H1 (cell line): Measurements from ENCODE around the gene RALGAPA1. TPM values are rescaled to one million over a fixed set of nuclear protein-coding genes. Genes with fewer than 3 reads are reported as not detected.

ENCODE experiments used
- CTCF ChIA-PET: fragments of 300-600 bp; sonication (Branson Sonifier 250); formaldehyde crosslinking; loops from one replicate; lab custom pipeline; 2021; ENCODE audit not compliant: partially characterized antibody; lab: Charles Lee
- POLR2A ChIA-PET: fragments of 300-600 bp; sonication (Branson Sonifier 250); formaldehyde crosslinking; loops from one replicate; lab custom pipeline; 2021; ENCODE audit warnings: inconsistent platforms; ENCODE audit not compliant: partially characterized antibody; lab: Charles Lee
- DNase-seq, 2 experiments: peaks; one replicate each; pipeline versions ENCODE4 v3.0.0 to v3.0.0-alpha.2; 2010 to 2022; ENCODE audit warnings: low spot score in 2 of 2, low read depth in 1 of 2, mixed read lengths in 1 of 2
- FAIRE-seq: peaks from 2 replicates; lab custom pipeline; 2011; peaks lifted over from hg19 to GRCh38; lab: Jason Lieb, UNC
- H2AFZ ChIP-seq: 2 replicates; pipeline ENCODE4 v1.8.1; 2012; ENCODE audit warnings: low read length, inconsistent platforms
- H2AK5ac ChIP-seq: 2 replicates; pipeline ENCODE4 v1.6.1; 2013; ENCODE audit warnings: low read depth, low read length
- H2BK120ac ChIP-seq: replicated peaks from 2 replicates; pipeline ENCODE3; 2013; ENCODE audit warnings: low read depth, low read length, inconsistent platforms
- H2BK12ac ChIP-seq: 2 replicates; pipeline ENCODE4 v1.6.1; 2013; ENCODE audit warnings: low read depth, low read length
- H2BK15ac ChIP-seq: 2 replicates; pipeline ENCODE4 v1.6.1; 2013; ENCODE audit warnings: low read length
- H2BK20ac ChIP-seq: 2 replicates; pipeline ENCODE4 v1.6.1; 2013; ENCODE audit warnings: low read length
- H2BK5ac ChIP-seq: 2 replicates; pipeline ENCODE4 v1.6.1; 2013; ENCODE audit warnings: low read depth, low read length
- H3K14ac ChIP-seq: 2 replicates; pipeline ENCODE4 v1.6.1; 2013; ENCODE audit warnings: inconsistent platforms; ENCODE audit not compliant: insufficient read length
- H3K18ac ChIP-seq: 2 replicates; pipeline ENCODE4 v1.6.1; 2013; ENCODE audit warnings: low read length; ENCODE audit errors: extremely low read depth
- H3K23ac ChIP-seq: 2 replicates; pipeline ENCODE4 v1.6.1; 2013; ENCODE audit warnings: inconsistent platforms; ENCODE audit not compliant: insufficient read length
- H3K23me2 ChIP-seq: 2 replicates; pipeline ENCODE4 v1.6.1; 2013; ENCODE audit warnings: low read depth, low read length
- H3K27ac ChIP-seq: 2 replicates; pipeline ENCODE4 v1.6.1; 2011; ENCODE audit warnings: low read depth, low read length, inconsistent platforms
- H3K27me3 ChIP-seq, 4 experiments: replicated peaks in 1 of 4; 1 replicate in 1 of 4; 2 replicates in 3 of 4; pipeline versions ENCODE4 v1.6.1 to v1.8.1; 2011 to 2013; ENCODE audit warnings: low read length in 3 of 4, mild to moderate bottlenecking in 3 of 4, inconsistent platforms in 2 of 4, mixed read lengths in 2 of 4, moderate library complexity in 1 of 4; ENCODE audit not compliant: control insufficient read depth in 3 of 4, insufficient read depth in 3 of 4; ENCODE audit errors: extremely low read depth in 1 of 4
- H3K36me3 ChIP-seq, 4 experiments: 2 replicates each; pipeline versions ENCODE4 v1.6.1 to v1.8.1; 2011 to 2013; ENCODE audit warnings: mild to moderate bottlenecking in 4 of 4, low read length in 3 of 4, moderate library complexity in 2 of 4, control low read depth in 1 of 4, inconsistent platforms in 1 of 4; ENCODE audit not compliant: insufficient read depth in 4 of 4, control insufficient read depth in 2 of 4
- H3K4ac ChIP-seq: replicated peaks from 2 replicates; pipeline ENCODE3; 2013; ENCODE audit warnings: low read length, low read depth, mixed read lengths, inconsistent platforms; ENCODE audit not compliant: insufficient read length
- H3K4me1 ChIP-seq, 4 experiments: replicated peaks in 1 of 4; 1 replicate in 1 of 4; 2 replicates in 3 of 4; pipeline versions ENCODE4 v1.6.1 to v1.8.1; 2011 to 2013; ENCODE audit warnings: low read length in 3 of 4, inconsistent platforms in 2 of 4, mixed read lengths in 1 of 4; ENCODE audit not compliant: insufficient read depth in 4 of 4, control insufficient read depth in 3 of 4
- H3K4me2 ChIP-seq, 2 experiments: 2 replicates each; pipeline versions ENCODE4 v1.6.1 to v1.8.1; 2011 to 2013; ENCODE audit warnings: low read depth in 2 of 2, low read length in 2 of 2, control low read depth in 1 of 2, inconsistent platforms in 1 of 2, mild to moderate bottlenecking in 1 of 2; ENCODE audit not compliant: insufficient read depth in 1 of 2
- H3K4me3 ChIP-seq, 4 experiments: fragments of 200-600, 300-600 bp in 1 of 4; sonication (generic), shearing (Covaris generic), sonication (Bioruptor Twin) in 1 of 4; 2 replicates each; pipeline versions ENCODE4 v1.5.1 to v1.8.1; 2011 to 2016; ENCODE audit warnings: low read length in 4 of 4, low read depth in 3 of 4, control low read depth in 2 of 4, inconsistent platforms in 2 of 4, mild to moderate bottlenecking in 2 of 4, mixed read lengths in 1 of 4, moderate library complexity in 1 of 4; ENCODE audit not compliant: insufficient read depth in 2 of 4; ENCODE audit errors: extremely low read depth in 1 of 4
- H3K56ac ChIP-seq: replicated peaks from 2 replicates; pipeline ENCODE3; 2013; ENCODE audit warnings: low read depth, mild to moderate bottlenecking, mixed read lengths, low read length, inconsistent platforms; ENCODE audit not compliant: insufficient read length
- H3K79me1 ChIP-seq: 2 replicates; pipeline ENCODE4 v1.6.1; 2013; ENCODE audit warnings: low read depth, low read length, control low read depth
- H3K79me2 ChIP-seq, 2 experiments: 2 replicates each; pipeline versions ENCODE4 v1.6.1 to v1.8.1; 2012 to 2013; ENCODE audit warnings: low read length in 2 of 2, mild to moderate bottlenecking in 2 of 2, inconsistent platforms in 1 of 2; ENCODE audit not compliant: insufficient read depth in 2 of 2, control insufficient read depth in 1 of 2
- H3K9ac ChIP-seq, 4 experiments: replicated peaks in 1 of 4; 1 replicate in 1 of 4; 2 replicates in 3 of 4; pipeline versions ENCODE4 v1.6.1 to v1.8.1; 2011 to 2013; ENCODE audit warnings: low read depth in 3 of 4, low read length in 3 of 4, control low read depth in 2 of 4, mild to moderate bottlenecking in 2 of 4, moderate library complexity in 2 of 4, inconsistent platforms in 1 of 4; ENCODE audit errors: extremely low read depth in 1 of 4
- H3K9me3 ChIP-seq, 2 experiments: 2 replicates each; pipeline versions ENCODE4 v1.6.1 to v1.8.1; 2012 to 2013; ENCODE audit warnings: mild to moderate bottlenecking in 2 of 2, moderate library complexity in 2 of 2, control low read depth in 1 of 2, inconsistent platforms in 1 of 2, low read depth in 1 of 2, low read length in 1 of 2, mixed read lengths in 1 of 2; ENCODE audit not compliant: insufficient read depth in 2 of 2
- H4K20me1 ChIP-seq, 2 experiments: replicated peaks in 1 of 2; 2 replicates each; pipeline versions ENCODE3 to v1.8.1; 2011 to 2013; ENCODE audit warnings: inconsistent platforms in 2 of 2, low read length in 2 of 2, mild to moderate bottlenecking in 1 of 2; ENCODE audit not compliant: insufficient read depth in 2 of 2, control insufficient read depth in 1 of 2
- H4K5ac ChIP-seq: 2 replicates; pipeline ENCODE4 v1.6.1; 2013; ENCODE audit warnings: low read length, low read depth, mixed read lengths, inconsistent platforms; ENCODE audit not compliant: insufficient read length
- H4K8ac ChIP-seq: 2 replicates; pipeline ENCODE4 v1.8.0; 2013; ENCODE audit warnings: mild to moderate bottlenecking, moderate library complexity, low read length, inconsistent platforms; ENCODE audit not compliant: insufficient read depth; ENCODE audit errors: extremely low read depth
- H4K91ac ChIP-seq: replicated peaks from 2 replicates; pipeline ENCODE3; 2013; ENCODE audit warnings: low read length, mixed read lengths, inconsistent platforms; ENCODE audit not compliant: insufficient read length
- CREB1 ChIP-seq: IDR thresholded peaks from 2 replicates; pipeline ENCODE4 v1.6.1; 2012; ENCODE audit warnings: inconsistent platforms
- EP300 ChIP-seq, 2 experiments: IDR thresholded peaks; 1 replicate in 1 of 2; 2 replicates in 1 of 2; pipeline ENCODE4 v1.6.1; 2011 to 2012; ENCODE audit warnings: low read depth in 2 of 2, low read length in 2 of 2, mild to moderate bottlenecking in 2 of 2, borderline replicate concordance in 1 of 2, inconsistent platforms in 1 of 2, moderate library complexity in 1 of 2
- SIRT6 ChIP-seq: IDR thresholded peaks from one replicate; pipeline ENCODE4 v1.7.1; 2012; ENCODE audit warnings: low read length, inconsistent platforms
- SIX5 ChIP-seq: IDR thresholded peaks from 2 replicates; pipeline ENCODE4 v1.6.1; 2011; ENCODE audit warnings: mild to moderate bottlenecking, low read depth, low read length
- SP1 ChIP-seq: IDR thresholded peaks from 2 replicates; pipeline ENCODE4 v1.6.1; 2011; ENCODE audit warnings: low read depth, low read length
- TCF12 ChIP-seq: IDR thresholded peaks from 2 replicates; pipeline ENCODE4 v1.6.1; 2011; ENCODE audit warnings: low read depth, mild to moderate bottlenecking, low read length
- YY1 ChIP-seq: IDR thresholded peaks from 2 replicates; pipeline ENCODE4 v1.6.1; 2011; ENCODE audit warnings: low read depth, mild to moderate bottlenecking, low read length
- ZNF274 ChIP-seq: IDR thresholded peaks from 2 replicates; pipeline ENCODE4 v1.7.0; 2012; ENCODE audit warnings: low read length, borderline replicate concordance; ENCODE audit errors: extremely low read depth
- polyA plus RNA-seq, 7 experiments: library from polyadenylated mRNA; depleted of rRNA in 3 of 7; stranded (reverse) in 5 of 7; unstranded in 2 of 7; fragments of >200 nt in 5 of 7; fragments of 200-250 nt in 2 of 7; gene quantifications; 1 replicate in 5 of 7; 2 replicates in 1 of 7; 4 replicates in 1 of 7; pipeline versions ENCODE4 v1.2.1 to v1.2.3, GENCODE V29; 2011 to 2013; ENCODE audit warnings: missing spikeins in 2 of 7, mixed read lengths in 2 of 7
- total RNA-seq: library from RNA; stranded (reverse); fragmentation: NEBNext Ultra II Directional; extraction: Animal tissue kit (Norgen Biotek cat#: 25700); gene quantifications from 2 replicates; pipeline ENCODE4 v1.2.1, GENCODE V29; 2021

RALGAPA1 gene
- total and polyA plus RNA-seq, 2 of the 8 experiments (the other 6 are each of a cell fraction or from before 2014, with no cell fraction given): 4.2 to 26.7 TPM

- H2AK5ac ChIP-seq: no peak overlapping the region
- H3K9ac ChIP-seq: no peak overlapping the region
- no peak overlapping the region for H3K4me2 ChIP-seq
- DNase-seq (no peak), FAIRE-seq (no peak)
- H3K79me2 ChIP-seq: no peaks in the 10 kb centered on the region
- no peak overlapping the region for H2BK120ac ChIP-seq
- POLR2A ChIA-PET: no interaction called here
- no peak overlapping the region for H2BK12ac ChIP-seq
- no peak overlapping the region for H3K4ac ChIP-seq
- H4K8ac ChIP-seq: no peak overlapping the region
- H3K27me3 ChIP-seq: no peaks in the 10 kb centered on the region
- H3K56ac ChIP-seq: no peak overlapping the region
- no peak overlapping the region for H3K14ac ChIP-seq
- H3K27ac ChIP-seq: no peak overlapping the region
- no peaks in the 10 kb centered on the region for H3K9me3 ChIP-seq
- H2BK15ac ChIP-seq: no peak overlapping the region
- no peak overlapping the region for H2BK5ac ChIP-seq
- H3K18ac ChIP-seq: no peak overlapping the region
- no peak for TF ChIP-seq TCF12
- TF ChIP-seq SP1: no peak
- no peak for TF ChIP-seq ZNF274
- TF ChIP-seq SIRT6: no peak
- no peak for TF ChIP-seq CREB1
- TF ChIP-seq EP300 (IDR thresholded peaks at IDR 0.05; ENCODE audit: borderline replicate concordance in 1 of 2, low read depth in 2 of 2, low read length in 2 of 2): no peak
- no peak for TF ChIP-seq SIX5
- TF ChIP-seq YY1: no peak
- H3K4me3 ChIP-seq: no peak overlapping the region
- H4K5ac ChIP-seq: no peak overlapping the region
- no peaks in the 10 kb centered on the region for H3K23me2 ChIP-seq
- H3K23ac ChIP-seq: no peak overlapping the region
- no peak overlapping the region for H2AFZ ChIP-seq
- no peaks in the 10 kb centered on the region for H3K4me1 ChIP-seq
- CTCF ChIA-PET: no interaction called here
- H3K79me1 ChIP-seq: no peaks in the 10 kb centered on the region
- H3K36me3 ChIP-seq: no peaks in the 10 kb centered on the region; a peak in 1 of 8 replicates
- H2BK20ac ChIP-seq: no peak overlapping the region
- H4K91ac ChIP-seq: no peak overlapping the region
- H4K20me1 ChIP-seq: no peaks in the 10 kb centered on the region
These were observed 316.5 kb downstream of the RALGAPA1 start for GRCh38 chr14:35492569-35493014.
